Fibroblast of skin of scalp (primary cell): ENCODE measurements around the gene MS4A6E.
A peak's percentile ranks its signal among the peaks of the same experiment; 100 is the strongest.
"Not testable (repeated sequence)": the region's sequence is repeated elsewhere in the genome, so short reads cannot be mapped to it uniquely, and the experiment has no call there.

Experiments used
- DNase-seq: peaks from one replicate; pipeline ENCODE4 v3.0.0-alpha.2; 2013

MS4A6E gene

DNA sequence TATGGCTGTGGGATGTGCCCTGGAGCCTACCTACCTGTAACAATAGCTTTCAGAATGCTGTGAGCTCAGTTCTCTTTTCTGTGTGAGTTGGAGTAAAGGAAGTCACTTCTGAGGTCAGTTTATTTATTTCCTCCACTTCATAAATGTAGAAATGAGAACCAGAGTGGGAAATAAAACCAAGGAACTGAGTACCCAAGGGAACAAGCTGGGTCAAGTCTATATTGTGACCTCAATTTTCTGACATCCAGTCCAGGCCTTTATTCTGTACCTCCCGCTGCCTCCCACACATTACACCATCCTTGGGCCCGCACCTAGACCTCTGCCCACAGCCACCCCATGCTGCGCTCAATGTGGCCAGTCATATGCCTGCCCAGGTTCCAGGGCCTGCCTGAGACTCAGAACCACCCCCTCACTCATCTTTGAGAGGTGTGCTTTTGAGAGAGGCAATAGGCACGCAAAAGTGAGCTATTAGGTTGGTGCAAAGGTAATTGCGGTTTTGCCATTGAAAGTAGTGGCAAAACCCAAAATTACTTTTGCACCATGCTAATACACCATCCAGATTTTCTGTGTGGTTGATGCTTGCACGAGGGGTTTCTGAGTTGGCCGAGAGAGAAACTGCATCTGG lies 9.8 kb downstream of the MS4A6E start:
- DNase-seq: no peak

- DNase-seq: no peak
Observed at GRCh38 chr11:60338053-60338452, 11.0 kb downstream of the MS4A6E start.

DNA sequence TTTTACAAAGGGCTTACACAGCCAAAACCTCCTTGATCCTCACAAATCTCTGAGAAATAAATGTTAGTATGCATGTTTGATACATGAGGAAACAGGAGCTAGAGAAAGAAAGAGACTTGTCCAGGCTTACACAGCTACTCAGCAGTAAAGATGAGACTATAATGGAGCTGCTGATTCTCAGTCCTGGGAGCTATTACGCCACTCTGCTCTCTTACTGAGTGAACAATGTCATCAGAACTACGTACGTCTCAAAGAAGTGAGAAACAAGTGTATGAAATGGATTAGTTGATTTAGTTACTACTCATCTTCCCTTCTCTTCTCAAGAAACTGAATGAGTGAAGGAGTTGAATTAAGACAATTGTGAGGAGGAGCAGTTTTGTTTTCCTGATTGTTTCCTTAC lies 12.3 kb downstream of the MS4A6E start:
- no peak for DNase-seq

GRCh38 chr11:60343094-60343704 lies 16.1 kb downstream of the MS4A6E start:
- DNase-seq: no peak

- no peak for DNase-seq
Observed at GRCh38 chr11:60344146-60344545, 17.1 kb downstream of the MS4A6E start.

GRCh38 chr11:60345489-60345888 lies 18.4 kb downstream of the MS4A6E start:
- DNase-seq: no peak

GRCh38 chr11:60347084-60347797 lies 20.2 kb downstream of the MS4A6E start:
- DNase-seq: no peak

DNA sequence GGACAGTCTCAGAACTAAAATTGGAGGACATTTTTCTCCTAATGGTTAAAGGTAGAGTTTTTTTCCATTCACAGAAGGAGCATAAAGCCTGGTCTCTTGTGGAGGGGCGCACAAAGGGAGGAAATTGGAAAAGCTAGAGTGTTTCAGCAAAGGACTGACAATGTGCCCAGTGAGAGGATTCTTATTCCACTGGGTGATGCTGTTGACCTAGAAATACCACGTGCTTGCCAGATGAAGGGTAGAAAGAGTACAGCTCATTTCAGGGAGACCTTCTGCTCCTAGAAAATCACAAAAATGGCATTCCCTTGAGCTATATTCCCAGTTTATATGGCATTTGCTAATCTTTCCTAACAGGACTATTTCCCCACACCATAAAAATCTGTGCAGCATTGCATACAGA lies 21.1 kb downstream of the MS4A6E start:
- no peak for DNase-seq

DNA sequence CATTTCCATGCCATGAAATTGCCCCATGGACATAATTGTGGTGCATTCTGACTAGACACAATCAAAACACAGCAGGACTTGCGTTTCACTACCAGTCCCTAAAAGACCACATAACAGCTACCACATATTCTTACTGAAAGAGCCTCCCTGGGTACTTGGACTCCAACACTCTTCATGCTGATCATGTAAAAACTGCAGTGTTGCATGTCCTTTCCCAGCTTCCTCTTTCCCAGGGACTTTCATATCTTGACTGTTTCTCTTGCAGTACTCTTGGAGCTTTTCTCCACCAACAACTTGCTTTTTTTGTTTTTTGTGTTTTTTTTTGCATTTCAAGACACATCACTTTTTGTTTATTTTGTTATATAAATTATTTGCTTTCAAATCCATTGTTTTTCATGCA lies 22.9 kb downstream of the MS4A6E start:
- no peak for DNase-seq

- no peak for DNase-seq
Observed at GRCh38 chr11:60357771-60358170, 30.7 kb downstream of the MS4A6E start.

- DNase-seq: no peak
Observed at GRCh38 chr11:60360621-60361020, 33.6 kb downstream of the MS4A6E start.

GRCh38 chr11:60362241-60362640 lies 35.2 kb downstream of the MS4A6E start:
- no peak for DNase-seq

DNA sequence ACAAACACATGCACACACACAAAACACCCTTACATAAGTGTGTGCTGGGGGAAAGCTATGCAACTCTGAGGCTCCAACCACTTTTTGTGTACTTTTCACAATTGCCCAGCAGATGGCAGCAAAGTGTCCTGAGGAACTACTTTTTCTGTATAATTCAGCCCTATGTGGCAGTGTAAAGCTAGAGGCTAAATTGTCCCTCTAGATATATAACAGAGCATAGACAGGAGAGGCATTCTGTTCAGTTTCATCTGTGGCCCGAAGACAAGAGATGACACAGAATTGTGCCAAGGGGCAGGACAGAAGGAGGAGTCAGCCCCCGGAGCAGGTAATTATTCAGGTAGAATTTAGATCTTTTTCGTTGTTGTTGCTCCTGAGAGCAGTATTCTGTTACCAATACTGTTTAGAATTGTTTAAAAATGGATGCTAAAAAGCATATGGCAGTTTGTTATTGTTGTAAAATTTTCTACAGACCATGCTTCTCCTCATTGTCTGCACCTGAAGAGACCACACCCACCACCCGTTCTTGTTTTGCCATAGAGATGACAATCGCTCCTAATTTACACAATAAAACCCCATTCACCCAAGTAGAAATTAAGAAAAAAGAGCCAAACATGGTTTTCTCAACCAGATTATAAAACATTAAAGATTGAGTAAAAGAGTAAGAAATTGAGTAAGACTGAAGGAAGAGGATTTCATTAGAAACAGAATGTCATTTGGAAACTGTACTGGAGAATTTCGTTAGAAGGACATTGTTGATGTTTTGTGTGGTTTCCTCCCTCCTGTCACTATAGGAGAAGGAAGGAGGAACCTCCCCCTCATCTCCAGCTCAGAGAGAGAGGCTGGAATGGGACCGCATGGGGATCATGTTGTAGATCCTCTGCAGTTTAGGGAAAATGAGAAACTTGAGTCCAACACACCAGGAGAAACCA lies 36.8 kb downstream of the MS4A6E start:
- peak; percentile 47 for DNase-seq

GRCh38 chr11:60366262-60366904 lies 39.3 kb downstream of the MS4A6E start:
- DNase-seq: not testable (repeated sequence)

DNA sequence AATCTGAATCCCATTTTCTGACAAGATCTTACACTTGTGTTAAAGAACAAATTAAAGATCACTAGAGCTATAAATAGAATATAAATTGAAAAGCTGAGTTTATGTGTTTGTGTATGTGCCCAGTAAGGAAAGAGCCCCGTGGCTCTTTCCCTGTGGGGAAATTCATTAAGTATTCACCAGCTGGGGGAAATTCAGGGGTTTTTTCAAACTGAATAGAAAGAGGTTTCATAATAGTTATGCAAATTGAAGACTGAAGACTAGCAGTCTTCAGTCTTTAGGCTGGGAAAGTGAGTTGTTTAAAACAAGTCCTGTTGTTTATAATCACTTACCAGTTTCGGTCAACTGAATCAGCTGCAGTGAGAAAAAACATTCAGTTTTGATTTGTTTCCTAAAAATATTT lies 40.0 kb downstream of the MS4A6E start:
- DNase-seq: no peak

- no peak for DNase-seq
Observed at GRCh38 chr11:60367896-60368295, 40.8 kb downstream of the MS4A6E start.

- DNase-seq: no peak
Observed at GRCh38 chr11:60370252-60370810, 43.3 kb downstream of the MS4A6E start.

DNA sequence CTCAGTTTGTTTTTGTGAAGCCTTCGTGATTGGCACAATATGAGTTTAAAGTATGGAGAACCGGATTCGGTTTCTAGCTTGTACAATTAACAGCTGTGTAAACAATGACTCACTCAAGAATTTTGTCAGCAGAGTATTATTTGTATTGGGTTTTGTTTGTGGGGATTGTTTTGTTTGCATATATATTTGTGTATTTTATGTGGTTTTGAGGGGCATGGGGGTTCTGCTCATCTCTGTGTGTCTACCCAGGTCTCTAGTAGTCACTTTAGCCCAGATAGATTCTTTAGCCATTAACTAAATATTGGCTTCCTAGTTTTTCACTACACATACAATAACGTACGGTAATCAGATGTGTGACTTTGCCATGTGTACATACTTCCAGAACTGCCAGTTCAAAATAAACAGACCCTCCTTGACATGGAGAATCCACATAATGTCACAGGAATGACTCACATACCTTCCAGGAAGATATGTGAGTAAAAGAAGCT lies 43.8 kb downstream of the MS4A6E start:
- DNase-seq: no peak

DNA sequence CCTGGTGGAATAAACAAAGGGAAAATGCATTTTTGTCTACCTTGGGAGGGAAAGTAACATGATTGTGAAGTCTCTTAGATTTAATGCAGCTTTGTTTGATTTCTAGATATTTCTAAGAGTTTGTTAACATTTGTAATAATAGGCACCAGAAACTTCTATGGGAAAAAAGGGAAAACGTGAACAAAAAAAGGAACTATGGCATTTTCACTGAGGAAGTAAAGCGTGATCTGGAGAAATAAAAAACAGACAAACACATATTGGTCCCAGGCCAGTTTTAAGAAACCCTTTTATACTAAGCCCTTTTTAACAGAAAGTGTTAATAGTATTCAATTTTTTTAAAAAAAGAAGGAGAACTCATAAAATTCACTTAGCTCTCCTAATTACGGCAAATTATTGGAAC lies 44.3 kb downstream of the MS4A6E start:
- no peak for DNase-seq

DNA sequence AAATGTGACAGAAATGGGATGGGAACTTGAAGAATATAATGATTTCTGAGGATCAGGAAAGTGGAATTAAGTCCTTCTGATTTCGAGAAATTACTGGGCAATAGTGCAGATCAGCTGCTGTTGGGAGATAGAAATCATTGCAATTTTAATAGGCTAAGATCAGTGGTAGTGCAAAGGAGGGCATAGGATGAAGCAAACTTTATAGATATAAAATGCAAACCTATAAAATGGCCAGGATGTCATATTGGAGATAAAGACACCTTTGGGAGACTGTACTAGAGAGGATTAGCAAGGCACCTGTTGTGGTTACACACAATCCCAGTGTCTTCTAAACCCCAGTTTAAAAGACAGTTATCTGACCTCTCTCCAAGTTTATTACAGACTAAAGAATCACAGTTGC lies 44.8 kb downstream of the MS4A6E start:
- DNase-seq: no peak

DNA sequence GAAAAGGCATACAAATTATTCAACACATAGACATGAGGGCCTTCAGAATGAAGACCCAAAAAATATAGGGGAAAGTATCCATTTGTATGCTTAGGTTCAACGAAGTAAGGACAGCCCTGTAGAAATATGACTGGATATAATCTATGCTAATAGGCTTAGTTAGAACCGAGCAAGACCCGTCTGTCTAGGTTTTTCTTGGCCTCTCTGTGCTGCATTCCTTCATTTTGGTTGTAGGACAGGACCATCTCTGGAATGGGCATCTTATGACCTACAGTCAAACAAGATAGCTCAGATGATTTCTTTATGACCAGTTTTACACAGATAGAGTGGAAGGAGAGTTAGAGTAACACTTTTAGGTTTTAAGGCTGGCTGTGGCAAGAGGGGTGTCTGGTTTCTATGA lies 45.7 kb downstream of the MS4A6E start:
- no peak for DNase-seq

DNA sequence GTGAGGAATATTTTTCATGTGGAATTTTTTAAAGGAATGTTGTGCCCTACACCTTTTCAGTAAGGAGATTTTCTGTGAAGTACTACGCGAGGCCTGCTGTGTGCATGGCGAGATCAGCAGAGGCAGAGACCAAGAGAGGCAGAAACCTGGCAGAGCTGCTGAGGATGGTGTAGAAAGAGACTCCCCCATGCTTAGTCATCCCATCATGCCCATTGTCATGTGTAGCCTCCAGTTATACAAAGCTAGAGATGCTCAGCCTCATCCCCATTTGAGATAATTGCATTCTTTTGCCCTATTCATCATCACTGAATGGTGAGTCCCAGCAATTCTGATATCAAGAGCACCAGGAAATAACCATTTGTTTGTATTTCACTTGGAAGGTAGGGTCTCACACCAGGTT lies 48.3 kb downstream of the MS4A6E start:
- no peak for DNase-seq
